GM19455 (cell line): Measurements from ENCODE around the gene ZNF536.
"Not testable (repeated sequence)": the region's sequence is repeated elsewhere in the genome, so short reads cannot be mapped to it uniquely, and the experiment has no call there.

Source experiments
- ATAC-seq: cut with Tn5 transposase; IDR thresholded peaks from one replicate; pipeline ENCODE4 v1.9.1; 2021; ENCODE audit not compliant: unreplicated experiment

Gene ZNF536

DNA sequence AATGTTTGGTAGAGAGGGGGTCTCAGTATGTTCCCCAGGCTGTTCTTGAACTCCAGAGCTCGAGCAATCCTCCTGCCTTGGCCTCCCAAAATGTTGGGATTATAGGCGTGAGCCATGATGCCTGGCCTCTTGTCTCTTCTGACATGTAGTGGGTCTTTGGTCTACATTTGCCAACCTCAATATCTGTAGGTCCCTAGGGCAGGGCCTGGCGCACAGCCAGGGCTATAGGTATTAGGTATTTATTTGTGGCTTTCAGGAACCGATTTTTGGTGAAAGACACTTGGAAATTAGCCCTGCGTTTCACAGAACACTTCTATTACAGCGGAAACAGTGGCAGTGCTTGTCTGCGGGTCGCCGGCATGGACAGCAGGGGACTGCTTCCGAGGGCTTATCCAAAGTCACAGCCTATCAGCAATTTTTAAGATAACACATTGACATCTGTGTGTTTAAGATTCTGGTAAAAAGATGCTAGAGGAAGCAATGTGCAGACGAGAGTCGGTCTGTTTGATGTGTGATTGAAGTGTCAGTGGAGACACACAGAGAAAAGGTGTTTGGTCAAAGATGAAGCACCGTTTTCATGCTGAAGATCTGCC lies 14.5 kb downstream of the ZNF536 start:
- no peak for ATAC-seq

DNA sequence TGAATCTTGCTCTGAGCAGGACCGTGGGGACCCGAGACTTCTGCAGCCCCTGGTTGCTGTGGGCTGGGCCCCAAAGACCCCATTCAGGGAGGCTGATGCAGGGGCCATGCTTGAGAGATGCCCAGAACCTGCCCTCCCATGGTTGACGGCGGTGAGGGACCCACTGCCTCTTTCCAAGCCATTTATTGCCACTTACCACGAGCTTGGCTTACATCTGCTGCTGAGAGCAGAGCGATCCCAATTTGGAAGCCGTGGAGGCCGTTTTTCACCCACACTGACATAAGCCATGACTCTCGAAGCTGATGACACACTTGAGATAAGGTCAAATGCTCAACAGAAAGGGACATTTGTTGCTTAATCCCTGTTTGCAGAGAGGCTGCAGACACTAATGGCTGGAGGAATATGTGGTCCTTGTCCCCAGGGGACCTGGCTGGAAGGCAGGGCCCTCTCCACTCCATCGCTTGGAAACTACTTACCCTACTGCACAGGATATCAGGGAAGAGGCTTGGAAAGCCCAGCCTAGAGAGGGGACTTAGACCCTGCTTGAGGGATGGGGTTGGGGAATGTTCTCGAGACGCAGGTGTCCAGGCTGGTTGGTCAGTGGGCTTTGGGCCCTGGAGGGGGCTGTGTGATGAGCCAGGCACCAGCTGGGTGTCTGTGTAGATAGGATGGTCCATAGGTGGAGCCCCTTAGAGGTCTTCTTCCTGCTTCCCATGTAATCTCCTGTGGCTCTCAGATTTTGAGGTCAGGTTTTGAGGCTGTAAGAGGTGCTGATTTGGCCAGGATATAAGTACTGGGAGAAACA lies 15.3 kb downstream of the ZNF536 start:
- ATAC-seq: no peak

DNA sequence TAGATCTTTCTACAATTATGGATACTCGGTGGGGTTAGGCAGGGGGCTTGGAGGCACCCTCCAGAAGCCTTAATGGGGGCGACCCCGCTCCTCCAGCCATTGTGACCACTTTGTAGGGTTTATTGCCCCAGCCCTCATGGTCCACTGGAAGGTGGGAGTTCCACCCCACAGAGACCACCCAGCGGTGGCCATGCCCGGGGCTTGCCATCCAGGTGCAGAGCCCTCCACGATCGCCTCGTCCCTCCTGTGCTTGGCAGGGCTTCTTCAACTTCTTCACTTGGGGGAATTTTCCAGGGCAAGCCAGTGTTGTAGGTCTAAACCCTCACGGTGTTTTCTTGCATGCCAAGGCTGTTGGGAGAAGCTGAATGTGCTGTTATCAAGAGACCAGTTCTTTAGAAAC lies 16.1 kb downstream of the ZNF536 start:
- no peak for ATAC-seq

DNA sequence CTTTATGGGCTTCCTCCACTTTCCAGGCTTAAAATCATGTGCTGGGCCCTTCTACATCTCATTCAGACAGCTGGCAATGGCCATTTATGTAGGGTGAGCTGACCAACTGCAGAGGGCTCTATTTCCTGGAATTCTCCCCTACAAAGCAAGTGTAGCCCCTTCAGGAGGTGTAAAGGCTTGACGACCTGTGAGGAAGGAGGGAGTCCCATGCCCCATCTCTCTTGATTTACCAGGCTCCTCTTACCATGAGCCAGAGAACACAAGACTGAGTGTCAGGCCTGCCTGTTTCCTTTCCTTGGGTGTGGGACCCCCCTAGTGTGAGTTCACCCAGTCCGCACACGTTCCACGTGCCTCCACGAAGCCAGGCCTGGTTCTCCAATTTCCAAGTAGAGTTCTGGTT lies 16.6 kb downstream of the ZNF536 start:
- no peak for ATAC-seq

DNA sequence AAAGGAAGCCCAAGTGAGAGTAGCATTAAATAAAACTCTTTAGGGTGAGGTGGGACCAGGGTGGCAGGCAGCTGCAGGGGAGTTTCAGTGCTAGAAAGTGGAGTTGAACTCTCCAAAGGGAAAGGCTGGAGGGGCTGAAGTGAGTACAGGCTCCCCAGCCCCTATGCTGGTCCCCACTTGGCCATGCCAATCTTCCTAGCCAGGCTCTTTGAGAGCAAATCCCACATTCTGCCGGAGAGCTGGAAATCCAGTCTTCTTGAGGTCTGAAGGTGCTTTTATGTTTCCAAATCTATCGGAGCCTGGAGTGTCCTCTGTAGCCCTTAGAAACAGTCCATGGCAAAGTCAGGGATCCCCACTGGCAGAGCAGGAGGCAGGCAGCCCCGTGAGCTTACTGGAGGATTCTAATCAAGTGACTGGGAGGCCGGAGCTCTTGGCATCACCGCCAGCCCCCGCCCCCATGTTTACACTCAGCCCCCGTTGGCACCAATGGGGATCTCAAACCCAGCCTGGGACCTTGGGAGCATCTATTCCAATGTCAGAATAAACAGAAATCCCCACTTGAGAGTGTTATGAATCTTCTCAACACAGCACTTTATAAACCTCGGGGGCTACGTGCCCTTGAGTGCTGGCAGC lies 18.3 kb downstream of the ZNF536 start:
- ATAC-seq: no peak

DNA sequence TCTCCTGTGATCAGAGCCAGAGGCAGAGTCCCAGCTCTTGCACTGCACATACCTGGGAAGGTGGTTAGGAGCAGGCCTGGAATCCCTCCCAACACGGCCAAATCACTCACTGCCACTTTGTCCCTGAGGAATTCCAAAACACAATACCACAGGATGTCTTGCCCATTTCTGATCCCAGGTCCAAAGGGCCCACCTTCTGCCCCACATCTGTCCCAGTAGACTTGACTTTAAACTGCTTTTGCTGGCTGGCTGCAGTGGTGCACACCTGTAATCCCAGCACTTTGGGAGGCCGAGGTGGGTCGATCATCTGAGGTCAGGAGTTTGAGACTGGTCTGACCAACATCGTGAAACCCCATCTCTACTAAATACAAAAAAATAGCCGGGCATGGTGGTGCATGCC lies 18.9 kb downstream of the ZNF536 start:
- no peak for ATAC-seq

DNA sequence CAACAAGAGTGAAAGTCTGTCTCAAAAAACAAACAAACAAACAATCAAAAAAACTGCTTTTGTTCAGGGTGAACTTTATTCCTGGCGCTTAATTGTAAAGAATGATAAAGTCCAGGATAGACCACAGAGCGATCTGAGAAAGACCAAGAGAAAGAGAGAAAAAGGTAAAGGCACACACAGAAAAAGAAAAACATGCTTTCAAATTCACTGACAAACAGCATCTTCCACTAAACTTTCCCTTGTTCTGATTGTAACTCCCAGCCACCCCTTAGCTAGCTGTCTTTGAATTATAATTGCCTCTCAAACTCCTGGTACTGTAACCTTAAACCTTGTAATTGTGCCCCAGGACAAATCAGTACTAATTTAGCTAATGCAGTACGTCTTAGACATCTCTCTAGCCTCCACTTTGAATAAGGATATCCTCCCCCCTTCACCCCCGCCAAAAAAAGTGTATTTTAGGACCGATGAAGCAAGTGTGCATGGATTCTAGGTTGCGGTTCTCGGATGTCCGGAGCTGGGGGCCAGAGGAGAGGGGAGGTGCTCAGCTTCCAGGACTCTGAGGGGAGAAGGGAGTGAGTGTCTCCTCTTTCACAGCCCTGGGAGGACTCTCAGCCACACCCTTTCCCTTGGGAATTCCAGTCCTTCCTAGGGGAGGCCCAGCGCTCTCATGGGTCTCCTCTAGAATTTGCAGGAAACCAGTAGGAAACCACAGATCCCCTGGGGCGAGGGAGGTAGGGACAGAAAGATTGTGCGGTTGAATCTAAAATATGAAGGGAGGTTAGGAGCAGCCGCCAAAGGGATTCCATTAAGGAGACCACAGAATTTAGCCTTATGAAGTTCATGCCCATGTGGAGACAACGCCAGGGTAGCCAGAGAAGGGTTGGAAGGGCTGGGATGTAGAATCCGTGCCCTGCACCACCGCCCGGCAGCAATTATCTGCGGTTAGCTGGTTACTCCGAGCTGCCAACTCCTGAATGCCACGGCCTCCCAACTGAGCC lies 19.7 kb downstream of the ZNF536 start:
- no peak for ATAC-seq

DNA sequence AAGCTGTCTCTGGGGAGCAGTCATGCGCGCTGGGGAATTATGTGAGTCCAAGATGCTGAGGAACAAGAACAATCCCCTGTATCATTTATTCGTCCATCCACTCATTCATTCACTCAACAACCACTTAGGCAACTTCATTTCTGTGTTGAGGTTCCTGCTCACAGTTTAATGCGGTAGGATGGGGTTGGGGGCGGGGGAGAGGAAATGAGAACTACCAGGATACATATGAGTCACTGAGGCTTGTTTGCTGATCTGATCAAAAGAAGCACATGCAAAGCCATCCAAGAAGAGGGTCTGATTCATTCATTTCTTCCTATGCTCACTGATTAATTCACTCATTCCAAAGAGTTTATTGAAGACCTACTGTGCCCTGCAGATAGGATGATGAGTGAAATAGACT lies 20.9 kb downstream of the ZNF536 start:
- no peak for ATAC-seq

DNA sequence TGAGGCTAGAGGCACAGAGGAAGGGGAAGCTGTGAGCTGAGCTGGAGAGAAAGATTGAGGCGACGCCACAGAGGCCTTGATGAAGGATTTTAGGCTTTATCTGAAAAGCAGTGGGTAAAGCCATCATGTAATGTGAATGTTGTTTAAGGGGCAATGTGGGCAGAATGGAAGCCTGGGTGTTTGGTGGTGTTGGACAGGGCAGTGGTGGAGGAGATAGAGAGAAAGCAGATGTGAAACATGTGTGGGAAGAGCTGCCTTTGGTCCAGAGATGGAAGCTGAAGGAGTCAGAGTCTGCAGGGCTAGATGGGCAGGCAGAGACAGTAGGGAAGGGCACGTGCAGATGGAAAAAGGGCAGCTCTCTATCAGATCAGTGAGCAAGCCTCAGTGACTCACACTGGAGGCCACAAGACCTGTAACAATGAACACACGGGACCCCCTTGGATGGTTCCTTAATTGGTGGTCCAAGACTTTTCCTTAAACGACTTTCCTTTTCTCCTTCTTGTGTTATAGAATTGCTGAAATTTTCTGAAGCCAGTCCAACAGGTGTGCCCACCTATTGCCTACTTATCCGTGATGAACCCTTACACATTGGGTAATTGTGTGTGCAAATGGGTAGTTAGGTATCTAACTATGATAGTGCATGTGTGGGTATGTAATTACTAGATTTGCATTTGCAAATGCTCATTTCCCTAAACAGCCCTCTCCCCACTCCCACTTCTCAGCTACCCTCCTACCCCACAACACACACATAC lies 21.7 kb downstream of the ZNF536 start:
- ATAC-seq: no peak

DNA sequence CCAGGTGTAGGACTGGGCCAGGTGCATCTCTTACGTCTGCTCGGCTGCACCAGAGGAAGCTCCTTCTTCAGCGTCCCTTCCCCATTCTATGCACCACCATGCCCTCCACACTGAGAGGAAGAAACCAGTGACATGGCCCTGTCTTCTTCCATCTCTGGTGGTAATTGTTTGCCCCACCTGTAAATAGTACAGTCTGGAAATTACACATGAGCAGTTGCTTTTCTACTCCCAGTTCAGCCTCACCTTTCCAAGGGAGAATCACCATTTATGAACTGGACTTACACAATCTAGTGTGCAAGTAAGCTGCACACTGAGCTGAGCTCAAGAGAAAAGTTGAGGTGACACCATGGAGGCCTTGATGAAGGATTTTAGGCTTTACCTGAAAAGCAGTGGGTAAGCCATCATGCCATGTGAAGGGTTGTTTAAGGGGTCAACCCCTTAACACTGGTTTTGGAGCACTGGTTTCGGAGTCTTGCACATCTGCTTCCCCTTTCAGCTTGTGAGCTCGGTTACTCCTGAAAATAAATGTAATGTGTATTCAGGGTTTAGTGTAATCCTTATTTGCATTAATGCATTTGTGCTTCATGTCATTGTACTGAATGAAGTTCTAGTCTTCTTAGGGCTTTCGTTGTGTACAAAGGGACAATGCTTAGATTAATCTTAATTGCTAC lies 22.4 kb downstream of the ZNF536 start:
- no peak for ATAC-seq

DNA sequence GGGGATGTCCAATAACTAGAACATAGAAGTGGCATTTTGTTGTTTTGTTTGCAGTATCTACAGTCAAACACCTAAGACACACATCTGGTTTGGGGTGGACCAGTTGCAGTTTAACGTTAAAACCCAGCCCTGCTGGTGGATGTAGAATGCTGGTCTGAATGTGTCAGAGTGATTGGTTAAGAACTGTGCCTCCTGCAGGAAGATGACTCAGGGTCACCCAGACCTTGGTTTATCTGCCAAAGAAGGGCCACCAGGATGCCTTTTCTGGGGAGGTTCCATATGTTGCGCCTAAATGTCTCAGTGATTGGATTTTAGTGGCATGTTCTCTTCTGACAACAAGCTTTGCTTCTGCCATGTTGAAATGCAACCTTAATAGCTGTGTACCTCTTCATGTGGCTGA lies 23.1 kb downstream of the ZNF536 start:
- no peak for ATAC-seq

DNA sequence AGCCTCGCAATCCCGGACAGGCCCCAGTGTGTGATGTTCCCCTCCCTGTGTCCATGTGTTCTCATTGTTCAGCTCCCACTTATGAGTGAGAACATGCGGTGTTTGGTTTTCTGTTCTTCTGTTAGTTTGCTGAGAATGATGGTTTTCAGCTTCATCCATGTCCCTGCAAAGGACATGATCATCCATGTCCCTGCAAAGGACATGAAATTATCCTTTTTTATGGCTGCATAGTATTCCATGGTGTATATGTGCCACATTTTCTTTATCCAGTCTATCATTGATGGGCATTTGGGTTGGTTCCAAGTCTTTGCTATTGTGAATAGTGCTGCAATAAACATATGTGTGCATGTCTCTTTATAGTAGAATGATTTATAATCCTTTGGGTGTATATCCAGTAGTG lies 26.4 kb downstream of the ZNF536 start:
- ATAC-seq: not testable (repeated sequence)

DNA sequence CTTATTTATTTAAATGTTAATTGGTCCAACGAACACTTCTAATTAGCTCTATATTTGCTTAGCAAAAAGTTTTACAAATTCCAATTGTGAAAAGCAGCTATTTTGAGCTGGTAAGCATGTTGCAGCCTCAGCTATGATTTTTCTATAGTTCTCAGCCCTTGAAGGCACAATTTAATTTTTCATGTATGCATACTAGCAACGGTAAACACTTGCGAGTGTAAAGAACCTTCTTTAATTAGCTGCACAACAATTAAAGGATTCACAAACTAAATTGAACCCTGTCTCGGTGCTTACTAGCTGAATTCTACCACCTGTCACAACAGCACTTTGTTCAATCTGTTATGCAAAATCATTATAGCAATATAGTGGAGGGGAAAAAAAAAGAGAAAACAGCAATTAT lies 29.8 kb downstream of the ZNF536 start:
- ATAC-seq: no peak

DNA sequence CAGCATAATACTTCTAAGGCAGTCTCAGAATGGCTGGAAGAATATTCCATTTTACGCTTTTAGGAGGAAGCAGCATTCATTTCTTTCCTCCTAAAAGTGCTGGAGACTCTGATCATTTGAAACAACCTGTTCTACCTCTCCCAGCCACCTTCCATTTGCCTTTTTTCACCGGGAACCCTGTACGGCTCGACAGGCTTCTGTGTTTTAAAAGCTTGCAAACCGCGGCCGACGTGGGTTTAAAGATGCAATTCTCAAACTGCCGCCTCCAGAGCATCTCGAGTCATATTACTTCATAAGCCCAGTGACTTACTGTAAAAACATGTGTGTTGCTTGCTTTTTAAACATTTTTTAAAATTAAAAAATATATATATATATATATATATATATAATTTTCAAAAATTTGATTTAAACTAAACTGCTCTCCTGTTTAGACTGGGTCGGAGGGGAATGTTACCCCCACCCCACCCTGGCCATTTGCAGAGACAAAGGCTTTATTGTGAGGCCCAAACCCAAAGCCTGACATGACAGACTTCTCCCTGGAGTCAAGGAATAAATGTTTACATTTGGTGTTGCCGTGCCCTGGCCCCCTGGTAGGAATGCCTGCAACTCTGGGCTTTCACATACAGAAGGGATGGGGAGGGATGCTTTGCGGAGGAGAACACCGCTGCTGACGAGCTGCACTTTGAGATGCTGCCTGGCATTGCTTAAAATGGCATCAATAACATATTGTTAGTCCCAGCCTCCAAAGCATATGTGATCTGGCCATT lies 30.4 kb downstream of the ZNF536 start:
- ATAC-seq: no peak

DNA sequence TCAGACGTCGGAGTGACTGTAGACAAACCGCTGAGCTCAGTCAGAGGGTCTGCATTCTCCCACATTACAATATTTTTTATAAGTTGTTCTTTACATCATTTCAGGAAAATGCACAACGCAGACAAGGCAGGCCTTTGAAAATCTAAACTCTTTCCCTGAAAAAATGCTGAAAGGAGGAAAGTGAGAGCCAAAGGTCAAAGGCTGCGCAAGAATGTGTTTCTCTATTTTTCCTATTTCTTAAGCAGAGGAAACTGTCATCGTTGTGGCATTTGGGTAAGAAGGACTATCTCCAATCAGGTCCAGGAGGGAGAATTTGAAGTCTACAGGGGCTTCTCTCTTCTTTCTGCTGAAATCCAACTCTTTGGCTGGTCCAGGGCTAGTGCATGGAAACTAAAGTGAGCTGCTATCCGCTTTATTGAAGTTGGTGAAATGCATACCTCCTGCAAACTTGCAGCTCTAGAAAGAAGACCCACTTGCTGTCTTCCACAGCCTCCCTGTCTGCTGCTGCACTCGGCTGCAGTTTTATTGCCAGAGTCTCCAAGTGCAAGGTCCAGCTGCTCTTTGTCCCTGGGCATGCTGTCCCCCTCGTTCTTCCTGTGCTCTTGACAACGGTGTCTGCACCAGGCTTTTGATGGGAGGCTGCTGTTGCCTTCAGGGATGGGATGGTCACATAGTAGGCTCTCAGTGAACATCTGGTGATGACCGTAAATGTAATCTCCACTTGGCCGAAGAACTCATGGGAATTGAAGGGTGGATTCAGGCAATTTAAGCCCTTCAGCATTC lies 31.2 kb downstream of the ZNF536 start:
- ATAC-seq: no peak

DNA sequence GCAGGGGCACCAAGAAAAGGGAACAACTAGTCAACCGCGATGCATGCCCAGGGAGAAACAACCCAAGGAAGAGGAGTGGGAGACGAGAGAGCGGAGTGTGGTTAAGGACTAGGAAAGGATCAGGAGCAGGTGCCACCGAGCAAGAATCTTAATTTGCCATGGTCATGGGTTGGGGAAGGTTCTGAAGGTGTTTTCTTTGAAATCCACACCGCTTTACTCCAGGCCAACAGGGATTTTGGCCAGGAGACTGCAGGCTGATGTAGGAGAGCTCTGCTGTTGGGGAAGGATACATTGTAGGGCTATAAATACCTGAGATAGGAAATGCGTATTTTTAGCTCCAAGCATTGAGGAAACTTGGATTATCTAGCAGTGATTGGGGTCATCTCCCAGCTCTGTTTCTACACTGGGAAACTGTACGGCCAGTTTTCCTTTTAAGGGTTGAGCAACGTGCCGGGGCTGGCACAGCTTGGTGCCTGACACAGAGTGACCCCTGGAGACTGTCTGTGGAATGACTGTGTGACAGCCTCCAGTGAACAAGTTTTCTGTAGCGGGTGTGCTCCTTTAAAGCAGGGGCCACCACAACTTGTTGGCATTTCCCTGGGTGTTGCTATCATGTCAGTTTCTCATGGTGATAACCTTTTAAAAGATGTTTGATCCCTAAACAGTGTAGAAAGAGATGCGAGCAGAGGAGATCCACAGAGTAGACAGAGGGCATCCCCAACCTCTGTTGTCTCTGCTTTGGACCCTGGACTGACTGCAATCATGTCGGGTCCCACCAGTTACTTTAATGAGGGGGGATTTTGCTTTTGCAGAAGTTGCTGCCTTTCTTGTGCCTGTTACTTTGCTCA lies 34.3 kb downstream of the ZNF536 start:
- ATAC-seq: no peak

DNA sequence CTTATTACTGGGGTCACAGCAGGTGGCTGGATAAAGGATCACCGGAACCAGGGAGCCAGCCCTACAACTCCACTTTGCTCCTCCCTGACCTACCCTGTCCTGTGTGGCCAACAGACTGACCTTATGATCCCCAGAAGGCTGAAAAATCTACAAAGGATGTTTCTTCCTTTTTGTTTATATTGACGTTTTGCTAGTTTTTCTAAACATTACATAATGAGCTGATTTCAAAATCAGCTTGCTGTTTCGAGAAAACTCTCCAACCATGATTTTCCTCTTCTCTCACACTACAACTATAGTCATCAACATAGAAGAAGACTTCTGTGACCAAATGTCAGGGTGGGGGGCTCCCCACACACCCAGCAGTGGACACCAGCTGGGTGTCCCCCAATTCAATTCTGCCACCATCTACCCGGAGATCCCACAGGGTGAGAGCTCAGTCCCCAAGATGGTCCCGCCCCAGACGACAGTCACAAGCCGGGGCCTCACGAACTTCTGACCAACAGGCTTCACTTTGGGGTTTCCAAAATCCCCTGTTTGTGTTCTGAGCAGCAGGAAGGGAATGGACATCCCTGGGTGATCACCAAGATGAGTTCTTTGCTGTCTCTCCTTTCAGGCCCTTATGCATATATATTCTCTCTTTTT lies 35.0 kb downstream of the ZNF536 start:
- ATAC-seq: no peak
